ENCODE data around the gene ROR1.

- TF ChIP-seq EZH2 (IDR thresholded peaks at IDR 0.05; ENCODE audit: borderline replicate concordance, low read depth, low read length, severe bottlenecking) (no peak), CTCF (IDR thresholded peaks at IDR 0.05; ENCODE audit: borderline replicate concordance, extremely low read depth, low read length, poor library complexity, severe bottlenecking) (no peak)
Observed at GRCh38 chr1:64147759-64148158, 373.9 kb downstream of the ROR1 start.
